Subcutaneous adipose tissue (tissue), 4 donors: ENCODE measurements around the gene SPRN. TPM values are rescaled to one million over a fixed set of nuclear protein-coding genes. Genes with fewer than 3 reads are reported as not detected.

Source experiments
- total RNA-seq, 4 donors: library from RNA; depleted of rRNA; stranded (reverse); fragments of >200 nt; gene quantifications; one replicate each; pipeline ENCODE4 v1.1.0, GENCODE V29; 2016
- TF ChIP-seq, protein P1 (sequence below): fragments of 450-650 bp; IDR thresholded peaks from one replicate; pipeline ENCODE4 v1.5.1; 2016; ENCODE audit warnings: low read depth, mild to moderate bottlenecking, control low read depth, antibody characterized with exemption, moderate library complexity

The SPRN gene
- total RNA-seq, 4 donors from 2014 or later, result not detected

DNA sequence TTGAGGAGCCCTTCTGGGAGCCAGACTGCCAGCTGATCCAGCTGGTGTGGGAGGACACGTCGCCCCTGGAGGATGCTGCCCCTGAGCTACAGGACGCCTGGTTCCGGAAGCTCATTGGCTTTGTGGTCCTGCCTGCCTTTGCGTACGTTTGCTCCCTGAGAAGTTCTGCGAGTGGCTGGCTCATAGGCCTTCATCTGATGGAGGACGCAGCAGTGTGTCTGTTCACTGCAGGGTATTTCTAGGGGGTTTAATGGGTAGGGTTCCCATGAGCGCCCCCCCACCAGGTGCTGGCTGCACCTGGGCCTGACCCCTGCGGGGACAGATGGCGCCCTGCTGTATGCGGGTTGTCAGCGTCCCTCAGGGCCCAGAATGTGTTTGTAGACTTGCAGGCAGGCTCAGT is 40.4 kb downstream of the SPRN start:
- TF ChIP-seq, protein P1, sequence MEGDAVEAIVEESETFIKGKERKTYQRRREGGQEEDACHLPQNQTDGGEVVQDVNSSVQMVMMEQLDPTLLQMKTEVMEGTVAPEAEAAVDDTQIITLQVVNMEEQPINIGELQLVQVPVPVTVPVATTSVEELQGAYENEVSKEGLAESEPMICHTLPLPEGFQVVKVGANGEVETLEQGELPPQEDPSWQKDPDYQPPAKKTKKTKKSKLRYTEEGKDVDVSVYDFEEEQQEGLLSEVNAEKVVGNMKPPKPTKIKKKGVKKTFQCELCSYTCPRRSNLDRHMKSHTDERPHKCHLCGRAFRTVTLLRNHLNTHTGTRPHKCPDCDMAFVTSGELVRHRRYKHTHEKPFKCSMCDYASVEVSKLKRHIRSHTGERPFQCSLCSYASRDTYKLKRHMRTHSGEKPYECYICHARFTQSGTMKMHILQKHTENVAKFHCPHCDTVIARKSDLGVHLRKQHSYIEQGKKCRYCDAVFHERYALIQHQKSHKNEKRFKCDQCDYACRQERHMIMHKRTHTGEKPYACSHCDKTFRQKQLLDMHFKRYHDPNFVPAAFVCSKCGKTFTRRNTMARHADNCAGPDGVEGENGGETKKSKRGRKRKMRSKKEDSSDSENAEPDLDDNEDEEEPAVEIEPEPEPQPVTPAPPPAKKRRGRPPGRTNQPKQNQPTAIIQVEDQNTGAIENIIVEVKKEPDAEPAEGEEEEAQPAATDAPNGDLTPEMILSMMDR, result no peak

GRCh38 chr10:133383551-133383950 is 40.9 kb downstream of the SPRN start:
- TF ChIP-seq, protein P1, result no peak

GRCh38 chr10:133381036-133381435 is 43.4 kb downstream of the SPRN start:
- TF ChIP-seq, protein P1, result no peak

- TF ChIP-seq, protein P1, result no peak
Measured at GRCh38 chr10:133379801-133380666, 44.4 kb downstream of the SPRN start.

GRCh38 chr10:133379152-133379800 is 45.1 kb downstream of the SPRN start, which contains the start of gene PAOX:
TSS of gene PAOX (plus strand) at chr10:133379262. CDS start at chr10:133379317, 55 bp downstream.
- TF ChIP-seq, protein P1, result no peak

GRCh38 chr10:133378251-133379096 is 46.0 kb downstream of the SPRN start:
- TF ChIP-seq, protein P1, result no peak
